Measurements from ENCODE around the gene LRGUK.

DNA sequence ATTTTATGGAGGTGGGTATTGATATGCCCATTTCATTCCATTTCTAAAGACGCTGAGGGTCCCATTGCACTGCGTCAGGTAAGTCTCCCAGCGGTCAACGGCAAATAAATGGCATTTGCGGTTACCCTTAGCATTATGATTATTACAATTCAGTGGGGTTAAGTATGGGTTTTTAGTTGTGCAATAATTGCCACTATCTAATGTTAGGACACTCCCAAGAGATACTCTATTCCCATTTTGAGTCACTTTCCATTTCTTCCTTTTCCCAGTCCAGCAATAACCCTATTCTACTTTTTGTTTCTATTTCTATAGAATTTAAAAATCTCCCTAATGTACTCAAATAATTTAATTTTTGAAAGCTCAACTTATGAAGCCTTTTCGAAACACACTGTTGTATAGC, 185.6 kb downstream of the LRGUK start:
- no peak for TF ChIP-seq EZH2phosphoT487 (IDR thresholded peaks at IDR 0.05; ENCODE audit: borderline replicate concordance, low read length)
- TF ChIP-seq, protein P1, sequence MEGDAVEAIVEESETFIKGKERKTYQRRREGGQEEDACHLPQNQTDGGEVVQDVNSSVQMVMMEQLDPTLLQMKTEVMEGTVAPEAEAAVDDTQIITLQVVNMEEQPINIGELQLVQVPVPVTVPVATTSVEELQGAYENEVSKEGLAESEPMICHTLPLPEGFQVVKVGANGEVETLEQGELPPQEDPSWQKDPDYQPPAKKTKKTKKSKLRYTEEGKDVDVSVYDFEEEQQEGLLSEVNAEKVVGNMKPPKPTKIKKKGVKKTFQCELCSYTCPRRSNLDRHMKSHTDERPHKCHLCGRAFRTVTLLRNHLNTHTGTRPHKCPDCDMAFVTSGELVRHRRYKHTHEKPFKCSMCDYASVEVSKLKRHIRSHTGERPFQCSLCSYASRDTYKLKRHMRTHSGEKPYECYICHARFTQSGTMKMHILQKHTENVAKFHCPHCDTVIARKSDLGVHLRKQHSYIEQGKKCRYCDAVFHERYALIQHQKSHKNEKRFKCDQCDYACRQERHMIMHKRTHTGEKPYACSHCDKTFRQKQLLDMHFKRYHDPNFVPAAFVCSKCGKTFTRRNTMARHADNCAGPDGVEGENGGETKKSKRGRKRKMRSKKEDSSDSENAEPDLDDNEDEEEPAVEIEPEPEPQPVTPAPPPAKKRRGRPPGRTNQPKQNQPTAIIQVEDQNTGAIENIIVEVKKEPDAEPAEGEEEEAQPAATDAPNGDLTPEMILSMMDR (conservative IDR thresholded peaks at IDR 0.05; ENCODE audit: low read depth, low read length): no peak
